Hepatic stellate cell (primary cell): Measurements from ENCODE around the gene TTLL3.
A peak's percentile ranks its signal among the peaks of the same experiment; 100 is the strongest.

Source experiments
- DNase-seq: peaks from one replicate; pipeline ENCODE4 v3.0.0; 2011; ENCODE audit warnings: low spot score

The TTLL3 gene

DNA sequence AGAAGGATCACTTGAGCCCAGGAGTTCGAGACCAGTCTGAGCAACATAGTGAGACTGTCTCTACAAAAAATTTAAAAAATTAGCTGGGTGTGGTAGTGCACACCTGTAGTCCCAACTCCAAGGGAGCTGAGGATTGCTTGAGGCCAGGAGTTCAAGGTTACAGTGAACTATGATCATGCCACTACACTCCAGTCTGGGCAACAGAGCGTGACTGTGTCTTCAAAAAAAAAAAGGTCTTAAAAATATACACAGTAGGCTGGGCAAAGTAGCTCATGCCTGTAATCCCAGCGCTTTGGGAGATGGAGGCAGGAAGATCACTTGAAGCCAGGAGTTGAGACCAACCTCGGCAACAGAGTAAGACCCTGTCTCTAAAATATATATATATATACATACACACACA, 29.2 kb upstream of the TTLL3 start:
- no peak for DNase-seq

DNA sequence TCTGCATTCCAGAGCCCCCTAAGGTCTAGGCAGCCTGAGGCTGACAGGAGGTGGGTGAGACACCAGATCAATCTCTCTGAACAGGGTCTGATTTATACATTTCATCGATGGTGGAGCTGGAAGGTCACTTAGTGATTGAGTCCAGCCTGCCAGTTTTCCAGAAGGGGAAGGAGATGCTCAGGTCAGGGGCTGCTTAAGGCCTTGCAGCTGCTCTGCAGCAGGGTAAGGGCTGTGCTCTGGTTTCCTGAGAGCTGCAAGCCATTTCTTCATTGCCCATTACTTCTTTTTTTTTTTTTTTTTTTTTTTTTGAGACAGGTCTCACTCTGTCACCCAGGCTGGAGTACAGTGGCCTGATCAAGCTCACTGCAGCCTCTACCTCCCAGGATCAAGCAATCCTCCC, 28.5 kb upstream of the TTLL3 start:
- no peak for DNase-seq

DNA sequence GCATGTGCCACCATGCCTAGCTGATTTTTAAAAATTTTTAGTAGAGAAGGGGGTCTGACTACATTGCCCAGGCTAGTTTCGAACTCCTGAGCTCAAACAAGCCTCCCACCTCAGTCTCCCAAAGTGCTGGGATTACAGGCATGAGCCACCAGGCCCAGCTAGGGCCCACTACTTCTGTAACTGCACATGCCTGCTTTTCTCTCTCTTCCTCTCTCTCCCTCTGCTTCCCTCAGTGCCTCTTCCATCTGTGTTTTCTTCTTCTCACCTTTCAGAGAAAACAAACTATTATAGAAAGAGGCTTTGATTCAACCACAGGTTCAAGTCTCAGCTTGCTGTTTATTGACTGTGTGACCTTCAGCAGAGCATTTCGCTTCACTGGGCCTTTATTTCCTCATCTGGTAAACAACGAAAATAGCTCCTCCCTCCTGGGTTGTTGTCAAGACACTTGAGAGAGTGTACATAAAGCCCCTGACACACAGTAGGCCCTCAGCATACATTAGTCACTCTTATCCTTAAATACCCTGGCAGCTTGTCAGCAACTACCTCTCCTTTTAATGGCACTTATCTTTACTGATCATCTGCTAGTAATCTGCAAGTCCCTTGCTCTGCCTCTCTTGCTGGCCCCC, 28.0 kb upstream of the TTLL3 start:
- DNase-seq, result no peak

DNA sequence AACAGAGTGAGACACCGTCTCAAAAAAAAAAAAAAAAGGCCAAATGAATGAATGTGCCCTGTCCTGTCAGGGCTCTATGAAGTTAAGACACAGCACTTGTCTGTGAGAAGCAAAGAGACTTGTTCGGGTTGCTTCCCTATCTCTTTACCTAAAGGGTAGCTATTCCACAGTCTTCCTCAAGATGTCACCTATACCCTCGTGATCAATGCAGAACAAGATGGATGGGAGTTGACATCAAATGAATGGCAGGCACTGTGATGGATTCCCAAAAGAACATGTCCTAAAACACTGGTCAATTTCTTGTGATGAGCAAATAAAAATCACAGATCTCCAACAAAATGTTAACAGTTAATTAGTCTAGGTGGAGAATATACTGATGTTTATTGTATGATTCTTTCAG, 27.3 kb upstream of the TTLL3 start:
- DNase-seq, result no peak

DNA sequence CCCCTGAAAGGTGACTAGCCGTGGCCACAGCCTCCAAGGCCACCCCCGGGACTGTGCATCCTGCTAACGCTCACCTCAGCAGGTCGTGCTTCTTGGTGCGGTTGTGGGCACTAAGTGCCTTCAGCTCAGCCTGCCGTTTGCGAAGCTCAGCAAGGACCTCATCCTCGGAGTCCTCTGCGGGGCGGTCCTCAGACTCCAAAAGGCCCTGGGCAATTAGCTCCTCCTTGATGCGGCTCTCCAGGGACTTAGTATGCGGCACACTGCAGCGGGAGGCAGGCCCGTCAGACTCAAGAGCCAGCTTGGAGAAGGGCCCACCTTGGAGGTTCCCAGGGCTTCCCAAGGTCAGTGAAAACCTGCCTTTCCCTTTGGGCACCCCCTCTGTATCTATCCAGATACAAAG, 26.1 kb upstream of the TTLL3 start:
- DNase-seq, result no peak

DNA sequence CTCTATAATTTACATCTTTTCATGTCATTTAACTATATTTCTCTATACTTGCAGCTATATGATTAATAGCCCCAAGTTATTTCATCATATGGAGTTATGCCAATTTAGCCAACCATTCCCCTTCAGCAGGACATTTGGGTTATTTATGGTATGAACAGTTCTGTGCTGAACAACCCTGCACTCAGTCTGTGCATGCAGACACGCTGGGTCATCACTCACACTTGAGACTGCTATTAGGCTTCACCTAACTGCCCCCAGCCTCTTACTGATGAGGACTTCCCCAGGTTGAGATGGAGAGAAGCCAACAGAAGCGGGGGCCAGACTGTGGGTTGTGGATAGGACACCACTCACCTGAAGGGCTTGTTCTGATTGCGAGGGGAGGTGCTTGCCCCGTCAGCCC, 25.1 kb upstream of the TTLL3 start:
- DNase-seq, result no peak

DNA sequence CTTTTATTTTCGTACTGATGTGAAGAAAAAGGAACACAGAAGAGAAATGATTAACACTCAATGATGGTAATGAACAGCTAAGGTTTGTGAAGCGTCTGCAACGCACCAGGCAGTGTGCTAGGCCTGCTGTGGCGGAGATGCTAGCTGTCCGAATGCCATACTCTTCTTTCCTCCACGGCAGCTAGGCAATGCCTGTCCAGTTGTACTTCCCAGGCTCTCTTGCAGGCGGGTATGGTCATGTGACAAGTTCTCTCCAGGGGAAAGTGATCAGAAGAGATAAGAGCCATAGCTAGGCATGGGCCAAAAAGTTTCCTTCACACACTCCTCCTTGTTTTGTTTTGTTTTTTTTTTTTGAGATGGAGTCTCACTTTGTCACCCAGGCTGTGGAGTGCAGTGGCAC, 24.5 kb upstream of the TTLL3 start:
- DNase-seq, result no peak

DNA sequence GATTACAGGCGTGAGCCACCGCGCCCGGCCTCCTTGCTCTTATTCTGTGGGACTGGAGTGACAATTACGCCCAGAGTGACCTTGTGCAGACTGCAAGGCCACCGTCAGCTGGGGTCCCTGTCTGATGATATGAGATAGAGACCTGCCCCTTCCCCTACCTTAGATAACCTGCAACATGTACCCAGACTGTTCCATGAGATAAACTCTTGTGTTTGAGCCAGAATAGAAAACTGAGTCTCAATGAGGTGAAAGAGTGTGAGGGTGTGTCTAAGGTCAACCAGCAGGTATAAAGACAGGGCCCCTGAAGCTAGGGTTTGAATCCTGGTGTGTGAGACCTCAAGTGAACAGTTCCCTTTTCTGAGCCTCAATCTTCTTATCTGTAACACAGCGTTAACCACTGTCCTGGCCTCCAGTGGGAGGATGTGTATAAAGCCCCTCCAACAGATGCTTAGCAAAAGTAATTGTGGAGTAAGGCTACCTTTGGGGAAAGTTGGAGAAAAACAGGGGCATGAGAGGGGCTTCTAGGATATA, 23.8 kb upstream of the TTLL3 start:
- no peak for DNase-seq

DNA sequence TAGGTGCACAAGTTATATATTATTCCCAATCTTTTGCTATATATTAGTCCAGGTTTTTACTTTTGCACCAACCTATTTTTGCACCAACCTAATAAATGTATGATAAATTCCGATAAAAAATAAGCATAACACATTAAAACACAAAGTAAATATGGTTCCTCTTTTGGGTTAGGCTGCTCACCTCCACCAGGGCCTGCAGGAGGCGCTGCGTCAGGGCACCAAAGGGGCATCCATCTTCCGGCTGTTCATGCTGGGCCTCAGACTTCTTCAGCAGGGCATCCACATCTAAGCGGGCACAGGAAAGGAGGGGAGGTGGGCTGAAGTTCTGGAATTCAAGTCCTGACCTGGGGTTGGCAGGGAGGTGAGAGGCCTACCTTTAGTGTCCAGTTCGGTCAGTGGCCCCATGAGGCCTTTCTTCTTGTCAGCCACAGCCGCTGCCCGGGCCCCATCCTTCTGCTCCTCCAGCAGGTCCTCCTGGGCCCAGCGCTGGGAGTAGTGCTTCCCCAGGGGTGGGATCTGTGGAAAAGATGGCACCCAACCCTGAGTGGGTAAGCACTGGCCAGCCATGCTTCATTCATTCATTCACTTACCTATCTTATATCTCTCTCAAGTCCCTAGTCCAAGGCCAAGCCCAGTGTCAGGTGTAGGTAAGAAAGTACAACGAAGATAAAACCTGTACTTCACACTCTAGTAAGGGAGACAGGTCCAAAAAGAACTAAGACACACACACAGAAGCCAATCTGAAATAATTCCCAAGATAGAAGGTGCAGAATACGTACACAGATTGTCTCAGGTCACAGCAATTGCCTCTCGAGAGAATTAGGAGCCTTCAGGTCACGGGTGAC, 23.0 kb upstream of the TTLL3 start:
- no peak for DNase-seq

DNA sequence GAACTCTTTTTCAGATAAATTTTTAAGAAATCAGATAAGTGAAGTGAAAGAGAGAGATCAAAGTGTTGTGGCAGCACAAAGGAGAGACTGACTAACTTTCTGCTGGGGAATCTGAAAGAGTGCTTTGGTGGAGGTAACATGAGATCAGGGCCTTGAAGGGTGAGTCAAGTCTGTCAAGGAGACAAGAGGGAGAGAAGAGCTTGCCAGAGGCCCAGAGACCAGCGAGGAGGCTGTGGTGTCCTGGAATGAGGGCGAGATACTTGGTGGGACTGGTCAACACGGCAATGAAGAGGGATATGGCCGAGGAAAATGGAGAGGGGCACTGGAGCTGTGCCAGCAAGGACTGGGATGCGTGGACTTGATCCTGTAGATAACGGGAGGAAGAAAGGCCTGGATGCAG, 22.3 kb upstream of the TTLL3 start:
- DNase-seq, result no peak

DNA sequence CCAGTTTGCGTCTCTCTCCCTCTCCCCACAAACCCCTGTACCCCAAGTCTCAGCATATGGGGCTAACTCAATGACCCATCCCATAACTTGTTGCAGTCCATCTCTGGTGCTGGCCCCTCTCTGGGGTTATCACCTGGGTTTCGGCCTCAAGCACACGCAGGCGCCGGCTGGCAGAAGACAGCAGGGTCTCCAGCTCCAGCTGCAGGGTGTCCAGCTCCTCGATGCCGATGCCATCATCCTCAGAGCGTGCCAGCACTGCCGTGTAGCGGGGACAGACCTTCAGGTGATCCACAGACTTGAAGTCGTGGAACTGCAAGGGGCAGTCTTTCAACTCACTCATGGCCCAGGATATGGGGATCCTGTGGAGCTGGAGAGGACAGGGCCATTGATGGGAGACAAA, 18.9 kb upstream of the TTLL3 start:
- DNase-seq, result no peak

DNA sequence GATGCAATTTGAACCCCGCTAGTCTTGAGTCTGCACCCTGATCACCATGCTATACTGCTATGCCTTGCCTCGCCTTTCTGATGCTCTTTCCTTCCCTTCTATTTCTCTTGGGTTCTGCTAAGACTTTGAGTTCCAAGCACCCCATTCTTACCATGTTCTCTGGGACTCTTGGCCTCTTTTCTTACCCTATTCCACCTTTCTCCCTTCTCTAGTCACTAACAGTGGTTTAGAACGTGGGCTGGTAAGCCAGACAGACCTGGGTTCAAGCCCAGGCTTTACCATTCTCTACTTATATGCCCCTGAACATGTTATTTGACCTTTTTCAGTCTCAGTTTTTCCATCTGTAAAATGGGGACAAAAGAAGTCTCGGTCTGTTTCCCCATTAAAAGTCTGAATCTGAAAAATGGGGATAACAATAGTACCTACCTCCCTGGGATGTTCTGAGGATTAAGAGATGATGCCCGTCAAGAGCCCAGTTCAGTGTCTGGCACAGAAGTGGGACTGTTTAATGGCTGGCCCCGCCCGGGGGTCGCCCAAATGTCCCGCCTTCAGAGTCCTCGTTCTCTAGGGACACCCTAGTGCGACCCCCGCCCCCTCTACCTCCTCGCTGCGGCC, 18.2 kb upstream of the TTLL3 start:
- DNase-seq, result no peak

DNA sequence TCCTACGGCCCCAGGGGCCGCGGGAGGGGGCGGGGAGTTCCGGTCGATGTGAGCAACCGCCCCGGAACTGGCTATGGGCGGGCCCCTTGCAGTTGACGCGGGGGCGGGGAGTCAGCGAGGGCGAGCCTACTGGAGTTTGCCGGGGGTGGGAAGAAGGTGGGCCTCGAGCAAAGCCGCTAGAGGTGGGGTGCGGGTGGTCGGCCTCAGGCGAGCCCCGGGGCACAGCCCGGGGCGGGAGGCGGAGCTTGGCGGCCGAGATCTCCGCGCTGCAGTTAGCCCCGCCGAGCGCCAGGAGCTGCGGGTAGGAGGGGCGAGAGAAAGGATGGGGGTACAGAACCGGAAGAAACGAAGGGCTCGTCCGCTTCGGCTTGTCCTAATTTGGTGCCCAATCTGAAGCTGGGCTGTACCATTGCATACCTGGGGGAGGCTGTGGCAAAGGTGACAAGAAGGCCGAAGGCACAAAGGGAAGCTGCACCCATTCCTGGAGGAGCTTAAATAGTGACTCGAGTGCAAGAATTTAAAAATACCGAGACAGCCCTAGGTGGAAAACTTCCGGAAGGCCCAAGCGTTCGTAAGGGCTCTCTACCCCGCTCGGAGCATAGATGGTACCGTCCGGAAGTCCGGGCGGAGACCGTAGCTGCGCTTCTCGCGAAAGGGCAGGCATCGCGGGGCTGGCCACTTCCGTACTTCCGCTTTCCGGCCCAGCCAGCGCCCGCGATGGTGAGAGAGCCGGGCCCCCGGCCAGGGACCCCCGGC, 17.5 kb upstream of the TTLL3 start, which contains the start of the genes ARPC4 and TADA3:
Gene ARPC4 (plus strand): TSS at position 678 of the 756 bp plus-strand sequence. CDS start 40 bp downstream, at position 718.
Gene TADA3 (minus strand): TSS at position 69 of the 756 bp plus-strand sequence. CDS start 1,007 bp downstream, outside the sequence.
- peak; percentile 96 for DNase-seq

DNA sequence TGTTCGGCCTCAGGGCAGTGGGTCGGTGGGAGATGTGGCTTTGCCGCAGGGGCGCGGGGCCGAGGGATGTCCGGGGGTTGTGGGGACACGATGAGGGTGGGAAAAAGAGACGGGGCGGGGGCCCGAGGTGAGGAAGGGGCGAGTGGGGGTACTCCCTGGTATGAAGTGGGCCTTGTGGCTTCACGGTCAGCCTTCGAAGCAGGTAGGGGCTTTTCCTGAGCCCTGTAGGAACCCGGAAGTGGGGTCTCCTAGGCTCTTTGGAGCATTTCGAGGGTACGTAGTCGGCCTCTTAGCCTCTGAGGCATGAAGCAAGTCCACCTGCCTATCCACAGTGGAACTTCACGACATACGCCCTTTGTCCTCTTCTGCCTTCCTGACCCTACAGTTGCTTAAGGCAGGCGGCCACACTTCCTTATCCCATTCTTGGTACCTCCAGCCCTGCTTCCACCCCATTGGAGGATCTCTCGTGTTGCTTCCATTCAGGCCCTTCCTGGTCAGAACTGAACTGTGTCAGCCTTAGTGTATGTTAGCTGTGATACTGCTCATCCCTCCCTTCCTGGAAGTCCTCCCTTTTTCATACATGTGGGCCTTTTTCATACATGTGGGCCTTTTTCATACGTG, 16.8 kb upstream of the TTLL3 start:
- DNase-seq, result no peak

DNA sequence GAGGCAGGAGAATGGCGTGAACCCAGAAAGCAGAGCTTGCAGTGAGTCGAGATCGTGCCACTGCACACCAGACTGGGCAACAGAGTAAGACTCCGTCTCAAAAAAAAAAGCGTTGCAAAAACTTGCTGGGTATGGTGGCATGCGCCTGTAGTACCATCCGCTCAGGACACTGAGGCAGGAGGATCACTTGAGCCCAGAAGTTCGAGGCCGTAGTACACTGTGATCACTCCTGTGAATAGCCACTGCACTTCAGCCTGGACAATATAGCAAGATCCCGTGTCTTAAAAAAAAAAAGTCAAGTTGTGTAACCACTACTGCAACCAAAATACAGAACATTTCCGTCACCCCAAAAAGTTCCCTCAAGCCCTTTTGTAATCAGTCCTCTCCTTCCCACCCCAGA, 15.7 kb upstream of the TTLL3 start:
- DNase-seq, result no peak

DNA sequence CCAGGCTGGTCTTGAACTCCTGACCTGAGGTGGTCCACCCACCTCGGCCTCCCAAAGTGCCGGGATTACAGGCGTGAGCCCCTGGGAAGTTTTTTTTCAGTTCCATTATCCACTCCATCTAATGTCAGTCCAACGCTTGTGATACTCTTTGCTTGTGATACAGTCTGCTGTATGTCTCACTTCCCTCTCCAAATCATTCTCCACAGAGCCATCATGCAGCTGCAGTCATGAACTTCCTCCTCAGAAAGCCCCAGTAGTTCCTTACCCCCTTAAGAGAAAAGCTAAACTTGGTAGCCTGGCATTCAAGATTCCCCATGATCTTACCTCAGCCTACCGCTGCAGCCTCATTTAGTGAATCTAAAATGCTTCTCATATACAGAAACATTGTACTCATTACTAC, 14.9 kb upstream of the TTLL3 start:
- DNase-seq, result no peak

DNA sequence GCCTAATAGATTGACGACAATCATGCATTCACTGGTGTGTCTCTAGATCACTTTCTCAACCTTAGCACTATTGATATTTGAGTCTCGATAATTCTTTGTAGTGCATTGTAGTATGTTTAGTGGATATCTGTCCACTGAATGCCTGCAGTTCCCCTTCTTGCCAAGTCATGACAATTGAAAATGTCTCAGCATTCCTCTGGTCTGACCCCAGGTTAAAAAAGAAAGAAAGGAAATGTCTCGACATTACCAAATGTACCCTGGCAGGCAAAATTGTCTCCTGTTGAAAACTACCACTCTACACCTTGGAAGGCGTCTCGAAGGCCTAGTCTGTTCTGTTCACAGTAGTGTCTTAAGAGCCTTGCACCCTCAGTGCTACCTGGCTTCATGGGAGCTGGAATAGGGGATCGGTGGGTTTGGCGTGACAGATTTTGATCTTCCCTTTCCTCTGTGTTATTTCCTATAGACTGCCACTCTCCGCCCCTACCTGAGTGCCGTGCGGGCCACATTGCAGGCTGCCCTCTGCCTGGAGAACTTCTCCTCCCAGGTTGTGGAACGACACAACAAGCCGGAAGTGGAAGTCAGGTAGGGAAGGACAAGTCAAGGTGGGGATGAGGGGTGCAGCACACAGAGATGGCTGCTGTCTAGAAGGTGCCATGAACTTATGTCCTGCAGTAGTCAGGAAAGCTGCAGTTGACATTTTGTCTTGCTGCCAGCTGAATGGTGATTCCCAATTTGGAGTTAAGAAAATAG, 12.7 kb upstream of the TTLL3 start:
- no peak for DNase-seq

DNA sequence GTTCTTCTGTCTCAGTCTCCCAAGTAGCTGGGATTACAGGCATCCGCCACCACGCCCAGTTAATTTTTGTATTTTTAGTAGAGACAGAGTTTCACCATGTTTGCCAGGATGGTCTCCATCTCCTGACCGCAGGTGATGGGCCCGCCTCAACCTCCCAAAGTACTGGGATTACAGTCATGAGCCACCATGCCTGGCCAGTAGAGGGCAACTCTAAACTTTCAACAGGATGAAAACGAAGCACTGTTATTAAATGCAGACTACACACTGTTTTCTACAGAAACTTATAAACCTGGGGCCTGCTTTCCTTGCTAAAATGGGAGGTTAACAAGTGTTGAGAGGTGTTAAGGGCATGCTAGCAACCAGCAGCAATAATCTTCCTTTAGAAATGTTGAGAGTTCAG, 9.5 kb upstream of the TTLL3 start:
- no peak for DNase-seq

DNA sequence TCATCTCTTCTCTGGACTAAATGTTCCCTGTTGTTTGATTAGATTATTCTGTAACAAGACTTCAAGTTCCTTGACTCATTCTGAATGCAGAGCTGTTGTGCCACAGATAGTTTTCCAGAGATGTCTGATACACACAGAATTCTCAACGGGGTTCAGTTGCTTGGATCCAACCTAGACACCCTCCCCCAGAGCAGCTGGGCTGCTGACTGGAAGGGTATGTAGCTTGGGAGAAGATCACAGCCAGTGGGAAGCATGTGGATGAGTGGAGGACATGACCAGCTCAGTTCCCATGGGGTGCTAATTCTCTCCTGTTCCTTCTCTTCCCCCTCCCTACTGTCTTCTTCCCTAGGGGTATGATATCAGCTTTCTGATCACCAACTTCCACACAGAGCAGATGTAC, 6.6 kb upstream of the TTLL3 start:
- DNase-seq, result no peak

DNA sequence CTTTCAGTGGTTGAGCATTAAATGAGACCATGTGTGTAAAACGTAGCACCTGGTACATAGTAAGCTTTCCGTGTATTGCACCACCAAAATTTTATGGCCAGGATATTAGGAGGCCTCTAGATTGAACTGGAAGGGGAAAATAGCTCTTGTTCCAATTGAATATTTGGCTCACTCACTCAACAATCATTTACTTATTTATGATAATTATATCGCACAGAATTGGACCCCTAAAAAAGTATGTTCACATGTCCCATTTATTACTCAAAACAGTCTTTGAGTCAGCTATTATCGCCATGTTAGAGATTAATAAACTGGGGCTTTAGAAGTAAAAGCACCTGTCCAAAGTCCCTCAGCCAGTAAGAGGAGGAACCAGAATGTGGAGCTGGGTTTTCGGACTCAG, 5.1 kb upstream of the TTLL3 start:
- no peak for DNase-seq

DNA sequence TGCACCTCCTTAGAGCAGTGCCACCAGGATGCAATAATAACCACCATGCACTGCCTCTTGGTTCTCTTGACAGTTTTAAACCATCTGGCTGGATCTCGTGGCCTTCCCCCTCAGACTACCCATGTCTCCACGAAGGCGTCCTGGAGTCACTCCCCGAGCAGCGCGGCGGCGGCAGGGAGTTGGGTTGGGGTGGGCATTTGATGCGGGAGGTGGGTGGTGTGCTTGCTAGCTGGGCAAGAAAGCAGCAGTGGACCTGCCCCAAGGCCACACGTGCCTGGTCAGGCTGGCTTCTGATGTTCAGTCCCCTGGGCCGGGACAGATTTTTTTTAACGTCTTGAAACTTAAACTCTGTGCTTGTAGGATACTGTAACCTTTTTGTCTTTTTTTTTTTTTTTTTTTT, 3.9 kb upstream of the TTLL3 start:
- DNase-seq, result no peak
